Cerebellar cortex (tissue), 1 donor: Measurements from ENCODE around the gene VPS45.
"Not testable (repeated sequence)": the region's sequence is repeated elsewhere in the genome, so short reads cannot be mapped to it uniquely, and the experiment has no call there.

Experiments
- DNase-seq: peaks from one replicate; pipeline ENCODE4 v3.0.0-alpha.2; 2015; ENCODE audit warnings: low spot score

VPS45 gene

DNA sequence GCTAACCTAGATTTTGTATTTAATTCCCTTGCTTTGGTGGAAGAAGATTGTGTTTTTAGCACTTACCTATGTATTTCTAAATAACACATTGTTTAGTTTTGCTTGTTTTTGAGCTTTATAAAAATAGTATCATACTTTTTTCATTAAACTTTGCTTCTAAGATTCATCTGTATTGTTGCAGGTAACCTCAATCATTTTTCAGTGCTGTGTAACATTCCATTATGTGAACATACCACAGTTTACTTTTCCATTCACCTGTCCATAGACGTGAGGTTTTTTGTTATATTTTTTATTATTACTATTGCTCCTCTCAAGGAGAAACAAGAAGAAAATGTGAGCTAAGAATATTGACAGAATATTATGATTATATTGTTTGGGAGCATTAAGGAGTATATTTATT is 67.0 kb downstream of the VPS45 start:
- DNase-seq: no peak

DNA sequence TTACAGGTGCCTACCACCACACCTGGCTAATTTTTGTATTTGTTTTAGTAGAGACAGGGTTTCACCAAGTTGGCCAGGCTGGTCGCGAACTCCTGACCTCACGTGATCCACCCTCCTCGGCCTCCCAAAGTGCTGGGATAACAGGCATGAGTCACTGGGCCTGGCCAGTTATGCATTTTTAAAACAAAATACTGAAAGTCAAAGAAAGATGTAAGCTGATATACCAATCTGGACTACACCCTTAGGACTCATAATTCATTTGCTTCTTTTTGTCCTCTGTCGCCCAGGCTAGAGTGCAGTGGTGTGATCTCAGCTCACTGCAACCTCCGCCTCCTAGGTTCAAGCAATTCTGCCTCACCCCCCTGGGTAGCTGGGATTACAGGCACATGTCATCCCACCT is 67.8 kb downstream of the VPS45 start:
- not testable (repeated sequence) for DNase-seq

DNA sequence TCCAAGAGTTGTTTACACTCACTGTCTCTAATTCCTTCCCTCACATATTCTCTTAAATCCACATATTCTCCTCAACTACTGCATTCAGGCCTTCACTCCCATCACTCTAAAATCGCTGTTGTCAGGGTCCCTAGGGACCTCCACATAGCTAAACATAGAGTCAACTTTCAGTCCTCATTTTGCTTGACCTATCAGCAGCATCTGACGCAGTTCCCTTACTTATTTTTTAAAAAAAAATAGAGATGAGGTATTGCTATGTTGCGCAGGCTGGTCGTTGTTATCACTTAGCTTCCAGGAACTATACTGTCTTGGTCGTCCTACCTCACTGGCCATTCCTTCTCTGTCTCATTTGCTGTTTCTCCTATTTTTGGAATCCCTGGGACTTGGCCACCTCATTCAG is 70.5 kb downstream of the VPS45 start:
- DNase-seq: no peak

DNA sequence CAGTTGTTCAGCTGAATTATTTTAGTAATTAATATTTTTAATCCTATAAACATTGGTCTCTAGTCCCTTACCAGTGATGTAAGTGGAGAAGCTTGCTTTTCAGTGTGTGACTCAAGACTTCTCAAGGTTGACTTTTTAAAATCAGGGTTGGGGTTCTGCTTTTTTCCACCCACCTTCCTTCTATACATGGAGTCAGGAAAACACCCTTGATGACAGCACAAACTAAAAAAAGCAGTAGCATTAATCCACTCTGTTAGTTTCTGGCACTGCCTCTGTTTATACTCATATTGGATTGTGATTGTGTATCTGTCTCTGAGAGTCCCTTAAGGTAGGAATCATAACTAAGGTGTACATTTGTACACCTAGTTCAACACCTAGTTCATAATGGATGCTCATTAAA is 73.9 kb downstream of the VPS45 start:
- DNase-seq: no peak

DNA sequence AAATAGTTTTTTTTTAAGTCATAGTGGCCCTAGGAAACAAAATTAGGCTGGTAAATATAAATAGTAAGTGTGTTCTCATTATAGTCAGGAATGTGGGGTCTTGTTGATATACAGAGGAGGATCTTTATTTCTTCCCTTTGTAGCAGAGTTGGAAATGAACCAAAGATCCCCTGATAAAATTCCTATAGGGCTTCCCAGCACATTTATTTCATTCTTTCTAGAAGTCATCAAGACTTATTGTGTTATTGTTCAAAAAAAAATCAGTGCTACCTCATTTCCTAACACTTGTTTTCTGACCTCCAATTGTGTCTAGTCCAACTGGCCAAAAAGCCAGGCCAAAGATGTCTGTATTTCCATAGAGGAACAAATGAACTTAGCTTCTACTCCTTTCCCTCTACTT is 74.5 kb downstream of the VPS45 start:
- no peak for DNase-seq

DNA sequence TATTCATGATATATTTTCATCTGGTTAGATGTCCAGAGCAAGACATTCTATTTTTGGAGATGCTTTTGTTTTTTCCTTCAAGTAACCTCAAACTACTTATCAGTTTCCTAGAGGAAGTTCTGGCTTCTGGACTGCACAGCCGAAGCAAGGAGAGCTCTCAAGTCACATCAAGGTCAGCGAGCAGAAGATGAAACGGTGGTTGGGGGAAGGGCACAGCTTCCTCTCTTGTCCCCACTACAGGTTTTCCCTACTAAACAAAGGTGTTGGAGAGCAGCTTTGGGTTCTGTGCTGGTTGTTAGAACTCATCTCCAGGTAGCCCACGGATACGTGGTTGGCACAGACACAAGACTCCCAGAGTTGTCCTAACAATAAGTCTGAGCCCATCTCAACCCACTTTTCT is 77.0 kb downstream of the VPS45 start:
- no peak for DNase-seq

DNA sequence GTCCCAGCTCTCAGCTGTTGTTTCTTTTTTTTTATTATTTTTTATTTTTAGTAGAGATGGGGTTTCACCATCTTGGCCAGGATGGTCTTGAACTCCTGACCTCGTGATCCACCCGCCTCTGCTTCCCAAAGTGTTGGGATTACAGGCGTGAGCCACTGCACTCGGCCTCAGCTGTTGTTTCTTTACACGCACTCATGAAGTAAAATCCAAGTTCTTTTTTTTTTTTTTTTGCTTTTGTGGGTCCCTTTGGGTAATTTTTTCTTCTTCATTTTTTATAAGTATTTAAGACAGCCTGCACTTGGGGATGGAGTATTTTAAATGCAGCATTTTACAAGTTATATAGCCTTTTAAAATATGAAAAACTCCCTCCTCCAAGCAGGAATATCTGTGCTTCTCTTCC is 78.4 kb downstream of the VPS45 start:
- not testable (repeated sequence) for DNase-seq

DNA sequence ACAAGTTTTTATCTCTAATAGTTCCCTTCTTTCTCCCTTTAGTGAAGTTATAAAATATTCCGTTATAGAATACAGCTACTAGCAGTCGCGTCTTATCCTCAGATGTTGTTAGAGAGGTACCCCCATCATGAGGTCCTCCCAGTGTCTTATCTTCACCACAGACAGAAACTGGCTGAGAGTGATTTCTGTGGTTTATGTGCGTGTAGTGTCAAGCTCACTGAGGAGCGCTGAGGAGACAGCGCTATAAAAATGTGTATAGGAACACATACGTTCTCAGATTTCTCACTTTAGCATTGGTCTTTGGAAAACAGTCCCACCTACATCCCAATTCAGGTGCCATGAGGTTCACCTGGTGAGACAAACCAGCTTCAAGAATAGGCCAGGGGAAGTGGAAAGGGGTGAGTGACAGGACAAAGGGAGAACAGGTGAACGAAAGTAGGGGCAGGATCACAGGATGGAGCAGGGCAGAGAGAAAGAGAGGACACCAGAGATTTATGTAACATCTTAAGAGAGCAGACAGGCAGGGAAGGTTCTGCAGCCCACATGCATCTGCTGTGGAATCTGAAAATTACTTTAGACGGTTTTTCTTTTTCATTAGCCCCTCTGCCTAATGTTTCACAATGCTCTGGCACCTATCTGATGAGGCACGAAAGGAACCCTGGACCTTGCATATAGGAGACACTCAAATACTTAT is 79.4 kb downstream of the VPS45 start:
- DNase-seq: peak; percentile 26

DNA sequence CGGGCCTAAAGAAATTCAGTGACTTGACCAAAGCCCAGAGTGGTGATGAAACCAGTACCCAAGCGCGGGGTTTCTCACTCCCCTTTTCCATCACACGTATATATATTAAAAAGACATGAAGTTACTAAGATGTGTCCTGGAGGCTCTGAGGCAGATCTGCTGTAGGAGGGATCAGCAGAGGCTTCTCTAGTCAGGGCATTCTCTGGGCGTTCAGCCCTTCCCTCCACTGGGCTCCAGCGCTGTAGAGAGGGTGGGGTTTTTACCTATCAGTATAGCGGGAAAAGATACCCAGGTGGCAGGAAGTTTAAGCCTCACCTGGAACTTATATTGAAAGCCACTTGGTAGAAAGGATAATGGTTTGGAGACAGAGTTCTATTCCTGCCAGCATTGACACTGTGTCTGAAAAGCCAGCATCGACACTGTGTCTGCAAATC is 81.3 kb downstream of the VPS45 start:
- DNase-seq: peak; percentile 72

DNA sequence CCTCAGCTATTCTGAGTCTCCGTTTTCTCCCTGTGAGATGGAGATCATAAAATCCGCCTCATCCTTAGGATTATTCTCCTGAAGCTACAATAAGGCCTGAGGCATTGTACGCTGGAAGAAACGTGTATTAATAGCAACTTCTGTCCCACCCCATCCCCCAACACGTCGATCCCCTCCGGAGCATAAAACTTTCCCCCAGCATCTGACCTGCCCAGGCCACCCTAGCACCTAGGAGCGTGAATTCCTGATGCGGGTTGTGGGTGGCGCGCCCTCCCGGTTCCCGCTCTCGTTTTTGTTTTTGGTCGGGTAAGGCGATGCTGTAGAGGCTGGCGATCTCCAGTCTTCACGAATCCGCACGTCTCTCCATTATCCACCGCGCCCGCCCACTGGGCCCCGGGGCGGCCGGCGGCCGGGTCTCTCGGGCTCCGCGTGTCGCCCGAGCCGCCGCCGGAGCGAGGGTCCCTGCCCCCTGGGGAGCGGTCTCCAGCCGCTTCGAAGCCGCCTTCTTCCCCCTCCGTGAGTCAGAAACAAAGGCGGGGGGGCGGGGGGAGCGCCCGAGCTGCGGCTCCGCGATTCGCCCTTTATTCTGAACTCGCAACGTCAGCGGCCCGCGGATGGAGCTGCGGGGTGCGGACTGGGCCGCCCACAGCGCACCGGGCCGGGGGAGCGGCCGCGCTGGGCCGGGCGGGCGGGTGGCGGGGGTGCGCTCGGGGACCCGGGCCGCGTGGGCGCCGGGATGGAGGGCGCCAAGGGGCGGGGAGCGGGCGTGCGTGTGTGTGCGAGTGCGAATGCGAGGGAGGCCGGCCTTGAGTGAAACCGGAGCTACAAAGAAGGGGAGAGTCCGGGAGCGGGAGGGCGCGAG is 81.9 kb downstream of the VPS45 start, which contains the start of gene PLEKHO1:
PLEKHO1 (plus strand) TSS at position 646 of the 862 bp plus-strand sequence. CDS start 342 bp downstream, outside the sequence.
- peak; percentile 62 for DNase-seq

DNA sequence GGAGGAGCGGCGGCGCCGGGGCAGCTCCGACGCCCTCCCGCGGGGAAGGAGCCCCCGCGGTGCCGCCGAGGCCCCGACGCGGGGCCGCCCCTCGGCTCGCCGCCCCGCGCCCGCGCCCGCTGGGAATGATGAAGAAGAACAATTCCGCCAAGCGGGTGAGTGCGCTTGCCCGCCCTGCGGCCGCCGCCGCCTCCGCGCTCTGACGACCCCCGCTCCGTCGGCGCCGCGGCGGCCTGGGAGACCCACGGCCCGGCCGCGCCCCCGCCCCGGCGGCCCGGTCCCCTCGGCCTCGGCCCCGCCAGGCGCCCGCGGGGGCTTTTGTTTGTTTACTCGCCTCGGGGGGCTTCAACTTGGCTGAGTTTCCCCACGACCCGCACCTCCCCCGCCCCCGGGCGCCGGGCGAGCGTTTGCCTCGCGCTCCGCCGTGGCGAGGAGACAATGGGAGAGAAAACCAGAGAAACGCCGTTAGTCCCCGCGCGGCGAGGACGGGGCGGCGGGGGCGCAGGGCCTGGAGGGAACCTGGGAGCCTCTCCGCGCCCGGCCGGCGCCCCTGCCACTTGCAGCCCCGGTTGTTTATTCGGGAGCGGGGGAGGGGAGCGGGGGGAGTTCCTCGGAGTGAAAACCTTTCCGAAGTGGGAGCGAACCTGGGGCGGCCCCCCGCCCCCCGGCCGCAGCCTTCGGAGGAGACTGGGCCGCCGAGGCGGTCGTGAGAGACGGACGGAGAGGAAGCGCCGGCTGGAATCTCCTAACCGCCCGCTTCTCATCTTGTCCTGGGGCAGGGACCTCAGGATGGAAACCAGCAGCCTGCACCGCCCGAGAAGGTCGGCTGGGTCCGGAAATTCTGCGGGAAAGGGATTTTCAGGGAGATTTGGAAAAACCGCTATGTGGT is 82.8 kb downstream of the VPS45 start:
- DNase-seq: no peak

DNA sequence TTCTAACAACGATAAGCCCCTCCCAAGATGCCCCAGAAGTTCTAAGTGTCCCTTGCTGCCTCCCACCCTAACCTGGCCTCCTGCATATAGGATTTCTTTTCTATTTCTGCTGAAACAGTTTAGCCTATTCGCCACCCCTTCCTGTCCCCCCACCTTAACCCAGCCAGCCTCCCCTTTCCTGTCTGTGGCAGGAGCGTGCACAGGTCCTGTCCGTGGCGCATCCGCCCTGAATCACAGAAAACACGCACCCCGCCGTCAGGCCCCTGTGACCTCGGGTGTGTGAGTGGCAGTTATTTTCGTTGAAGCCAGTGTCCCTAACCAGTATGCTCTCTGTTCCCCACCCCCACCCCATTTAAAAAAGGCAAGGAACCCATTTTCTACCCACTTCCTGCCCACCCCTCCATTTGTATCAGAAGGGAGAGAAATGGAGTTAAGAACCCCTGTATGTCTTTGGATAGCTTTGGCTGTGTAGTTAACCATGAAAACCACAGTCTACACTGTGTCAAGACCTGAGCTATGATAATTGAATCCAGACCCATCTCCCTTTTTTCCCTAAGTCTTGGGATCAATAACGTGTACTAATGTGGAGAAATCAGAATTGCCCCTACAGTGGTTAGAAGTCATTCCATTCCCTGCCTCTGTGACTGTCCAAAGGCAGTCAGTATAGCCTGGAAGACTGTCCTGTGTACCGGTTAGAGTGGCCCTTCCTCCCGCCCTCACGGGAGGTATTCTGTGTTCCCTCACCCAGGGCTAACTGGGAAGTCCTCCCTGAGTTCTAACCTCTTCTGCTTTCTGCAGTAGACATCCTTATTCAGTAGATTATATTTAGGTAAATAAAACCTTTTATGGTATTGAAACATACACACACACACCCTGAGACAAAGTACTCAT is 84.0 kb downstream of the VPS45 start:
- DNase-seq: peak; percentile 39

DNA sequence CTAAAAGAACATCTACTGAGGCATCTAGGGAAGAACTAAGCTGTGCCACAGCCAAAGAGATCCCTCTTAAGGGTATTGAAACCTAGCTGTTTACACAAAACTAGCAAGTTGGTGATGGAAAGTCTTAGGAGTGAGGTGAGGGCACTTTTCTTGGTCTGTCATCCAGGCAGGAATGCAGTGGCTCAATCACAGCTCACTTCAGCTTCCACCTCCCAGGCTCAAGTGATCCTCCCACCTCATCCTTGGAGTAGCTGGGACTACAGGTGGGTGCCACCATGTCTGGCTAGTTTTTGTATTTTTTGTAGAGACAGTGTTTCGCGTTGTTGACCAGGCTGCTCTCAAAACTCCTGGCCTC is 84.6 kb downstream of the VPS45 start:
- peak; percentile 26 for DNase-seq

DNA sequence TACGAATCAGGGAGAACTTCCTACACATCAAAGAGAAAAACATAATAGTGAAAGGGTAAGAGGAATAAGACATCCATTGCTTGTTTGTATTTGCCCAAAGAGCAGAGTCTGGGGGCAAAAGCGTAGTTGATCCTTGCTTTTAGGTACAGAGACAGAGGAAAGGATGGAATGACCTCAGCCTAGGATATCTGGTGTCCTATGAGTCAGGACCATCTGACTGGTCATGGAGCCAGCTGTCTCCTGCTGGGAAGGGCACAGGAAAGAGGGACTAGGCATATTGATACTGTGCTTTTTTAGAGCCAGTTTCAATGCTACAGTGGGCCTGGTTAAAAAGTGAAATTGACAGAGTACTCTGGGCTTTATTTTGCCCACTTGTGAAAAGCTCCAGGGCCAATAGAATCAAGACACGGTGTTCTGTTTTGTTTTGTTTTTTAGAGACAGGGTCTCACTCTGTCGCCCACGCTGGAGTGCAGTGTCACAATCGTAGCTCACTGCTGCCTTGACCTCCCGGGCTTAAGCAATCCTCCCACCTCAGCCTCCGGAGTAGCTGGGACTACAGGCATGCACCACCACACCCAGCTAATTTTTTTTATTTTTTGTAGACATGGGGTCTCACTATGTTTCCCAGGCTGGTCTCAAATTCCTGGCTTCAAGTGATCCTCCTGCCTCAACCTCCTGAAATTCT is 85.3 kb downstream of the VPS45 start:
- no peak for DNase-seq

DNA sequence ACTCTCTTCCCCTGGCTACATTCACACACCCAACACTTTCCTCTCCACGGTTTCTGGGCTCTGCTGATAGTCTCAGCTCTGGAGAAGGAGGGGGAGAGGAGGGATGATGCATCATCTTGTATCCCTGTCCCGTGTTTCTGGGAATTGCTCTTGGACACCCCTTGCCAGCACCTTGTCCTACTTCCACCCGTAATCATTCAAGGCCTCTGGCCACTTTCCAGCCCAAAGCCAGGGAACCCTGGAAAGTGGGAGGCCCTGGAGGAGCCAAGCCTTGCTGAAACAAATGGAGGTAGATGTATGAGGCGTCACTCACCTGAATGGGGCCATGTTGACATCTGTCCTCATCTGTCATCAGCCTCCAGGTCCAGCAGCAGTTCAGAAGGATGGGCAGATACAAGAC is 86.6 kb downstream of the VPS45 start:
- DNase-seq: peak; percentile 50

DNA sequence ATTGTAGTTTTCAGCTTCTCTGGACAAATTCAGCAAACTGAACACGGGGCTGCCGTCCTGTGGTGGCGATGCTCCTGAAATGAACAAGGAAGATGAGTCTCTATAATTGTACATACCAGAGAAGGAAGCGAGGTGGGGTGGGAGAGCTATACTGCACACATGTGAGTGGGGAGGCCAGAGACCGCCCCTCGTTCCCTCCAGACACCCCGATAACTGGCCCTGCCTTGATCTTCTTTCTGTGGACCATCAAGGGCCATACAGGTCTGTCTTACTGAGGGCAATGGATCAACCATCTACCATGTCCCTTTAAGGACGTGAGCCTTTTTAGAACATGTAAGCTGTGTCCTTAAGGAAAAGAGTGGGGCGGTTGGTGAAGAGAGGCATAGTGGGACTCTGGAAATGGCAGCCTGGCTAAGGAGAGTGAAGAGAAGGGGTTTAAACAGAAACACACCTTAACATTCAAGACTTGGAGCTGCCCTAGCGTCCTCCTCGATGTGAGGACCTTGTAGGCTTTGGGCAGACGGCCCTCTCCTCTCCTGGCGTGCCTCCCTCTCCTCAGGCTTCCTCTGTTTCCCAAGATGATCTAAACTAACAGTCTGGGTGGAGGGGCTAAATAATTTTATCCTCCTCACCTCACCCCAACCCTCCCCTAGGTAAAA is 88.0 kb downstream of the VPS45 start:
- no peak for DNase-seq

DNA sequence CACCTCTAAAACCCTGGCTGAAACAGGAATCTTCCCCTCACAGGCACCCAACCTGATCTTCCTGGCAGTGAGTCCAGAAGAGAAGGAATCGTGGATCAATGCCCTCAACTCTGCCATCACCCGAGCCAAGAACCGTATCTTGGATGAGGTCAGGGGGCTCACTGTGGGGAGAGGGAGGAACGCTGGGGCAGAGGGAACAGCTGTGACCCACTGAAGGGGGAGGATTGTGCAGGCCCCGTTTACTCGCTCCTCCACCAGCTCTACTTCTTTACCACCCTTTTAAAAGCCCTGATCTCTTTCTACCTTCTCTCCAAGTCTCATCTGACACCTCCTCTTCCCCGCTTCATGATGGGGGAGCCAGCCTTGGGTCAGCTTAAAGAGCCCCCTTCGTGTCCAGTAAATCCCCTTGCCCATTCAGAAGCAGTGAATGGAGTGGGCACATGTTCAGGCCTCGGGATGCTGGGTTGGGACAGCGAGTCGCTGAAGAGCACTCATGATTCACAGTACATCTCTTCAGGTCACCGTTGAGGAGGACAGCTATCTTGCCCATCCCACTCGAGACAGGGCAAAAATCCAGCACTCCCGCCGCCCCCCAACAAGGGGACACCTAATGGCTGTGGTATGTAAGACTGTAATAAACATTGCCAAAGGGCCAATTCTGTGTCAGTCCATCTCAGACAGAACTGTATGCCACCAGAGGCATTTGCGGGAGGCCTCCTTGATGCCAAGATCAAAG is 89.5 kb downstream of the VPS45 start:
- DNase-seq: no peak

DNA sequence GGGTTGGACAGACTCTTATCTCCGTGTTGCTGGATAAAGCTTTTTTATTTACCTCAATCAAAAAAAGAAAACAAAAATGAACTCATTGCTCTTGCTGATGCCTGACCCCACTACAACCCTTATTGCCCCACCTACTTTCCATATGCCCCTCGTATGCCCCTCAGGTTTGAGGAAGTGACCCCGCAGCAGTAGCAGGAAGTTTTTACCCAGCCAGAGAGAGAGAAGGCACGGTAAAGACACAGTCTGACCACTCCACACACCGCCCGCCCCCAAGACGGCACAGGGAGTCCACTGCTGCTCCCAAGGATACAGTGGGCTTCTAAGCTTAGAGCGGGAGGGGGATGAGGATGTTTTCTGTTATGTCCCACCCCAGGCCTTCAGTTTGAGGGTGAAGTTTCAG is 92.0 kb downstream of the VPS45 start:
- no peak for DNase-seq

DNA sequence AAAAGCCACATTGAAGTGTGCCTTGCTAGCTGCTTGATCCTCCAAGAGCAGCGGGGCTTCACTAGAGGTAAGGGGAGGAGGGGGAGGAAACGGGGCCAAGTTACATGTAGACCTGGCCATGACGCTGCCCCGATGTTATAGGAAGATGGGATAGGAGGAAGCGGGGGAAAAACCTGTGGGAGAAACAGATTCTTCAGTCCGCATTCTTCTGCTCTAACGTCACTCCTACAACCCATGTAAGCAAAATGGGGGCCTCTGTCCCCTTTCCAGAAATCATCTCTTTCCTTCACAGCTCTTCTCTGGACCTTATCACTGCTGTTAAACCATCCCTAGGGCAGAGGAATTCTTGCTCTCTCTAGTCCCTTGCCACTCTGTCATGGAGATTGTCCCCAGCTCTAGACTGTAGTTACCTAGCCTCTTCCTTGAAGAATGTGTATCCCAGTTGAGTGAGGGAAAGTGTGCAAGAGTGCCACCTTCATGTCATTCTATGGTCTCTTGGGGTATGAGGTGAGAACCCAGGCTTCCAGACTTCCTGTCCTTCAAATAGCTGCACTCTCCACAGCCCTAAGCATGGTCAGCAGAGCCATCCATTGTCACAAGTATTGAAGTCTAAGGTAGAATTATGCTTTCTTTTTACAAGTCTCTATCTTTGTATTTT is 93.5 kb downstream of the VPS45 start:
- peak; percentile 28 for DNase-seq
